HuH-7.5 (cell line): Measurements from ENCODE around the gene FBXO15.

Experiments
- DNase-seq: peaks from one replicate; pipeline ENCODE4 v3.0.0; 2011; ENCODE audit warnings: low spot score

The FBXO15 gene

GRCh38 chr18:74114116-74114515 lies 33.5 kb downstream of the FBXO15 start:
- DNase-seq = no peak

- no peak for DNase-seq
These were observed 33.9 kb downstream of the FBXO15 start for GRCh38 chr18:74113711-74114110.

GRCh38 chr18:74110976-74111375 lies 36.7 kb downstream of the FBXO15 start:
- DNase-seq = no peak

GRCh38 chr18:74110149-74110548 lies 37.5 kb downstream of the FBXO15 start:
- DNase-seq = no peak

GRCh38 chr18:74108460-74108859 lies 39.2 kb downstream of the FBXO15 start:
- no peak for DNase-seq

- no peak for DNase-seq
These were observed 49.8 kb downstream of the FBXO15 start for GRCh38 chr18:74097803-74098202.

- DNase-seq = no peak
These were observed 54.7 kb downstream of the FBXO15 start for GRCh38 chr18:74092922-74093321.

GRCh38 chr18:74084184-74084855 lies 63.3 kb downstream of the FBXO15 start:
- no peak for DNase-seq

GRCh38 chr18:74083557-74083952 lies 64.1 kb downstream of the FBXO15 start:
- no peak for DNase-seq

- no peak for DNase-seq
These were observed 64.7 kb downstream of the FBXO15 start for GRCh38 chr18:74082742-74083556.

GRCh38 chr18:74081966-74082741 lies 65.5 kb downstream of the FBXO15 start:
- DNase-seq = peak; percentile 25

GRCh38 chr18:74078257-74078656 lies 69.4 kb downstream of the FBXO15 start:
- no peak for DNase-seq

GRCh38 chr18:74074668-74075564 lies 72.7 kb downstream of the FBXO15 start:
- no peak for DNase-seq

- DNase-seq = no peak
These were observed 73.5 kb downstream of the FBXO15 start for GRCh38 chr18:74073957-74074667.

GRCh38 chr18:74069178-74070050 lies 78.2 kb downstream of the FBXO15 start:
- DNase-seq = no peak

- DNase-seq = no peak
These were observed 79.3 kb downstream of the FBXO15 start for GRCh38 chr18:74068296-74068695.

GRCh38 chr18:74066018-74066417 lies 81.6 kb downstream of the FBXO15 start:
- no peak for DNase-seq

- DNase-seq = no peak
These were observed 82.3 kb downstream of the FBXO15 start for GRCh38 chr18:74065366-74065765.

GRCh38 chr18:74064510-74064909 lies 83.1 kb downstream of the FBXO15 start:
- DNase-seq = no peak

GRCh38 chr18:74063557-74063956 lies 84.1 kb downstream of the FBXO15 start:
- no peak for DNase-seq
